ENCODE measurements around the gene MBNL3.
"Not testable (repeated sequence)": the region's sequence is repeated elsewhere in the genome, so short reads cannot be mapped to it uniquely, and the experiment has no call there.

MBNL3 gene

DNA sequence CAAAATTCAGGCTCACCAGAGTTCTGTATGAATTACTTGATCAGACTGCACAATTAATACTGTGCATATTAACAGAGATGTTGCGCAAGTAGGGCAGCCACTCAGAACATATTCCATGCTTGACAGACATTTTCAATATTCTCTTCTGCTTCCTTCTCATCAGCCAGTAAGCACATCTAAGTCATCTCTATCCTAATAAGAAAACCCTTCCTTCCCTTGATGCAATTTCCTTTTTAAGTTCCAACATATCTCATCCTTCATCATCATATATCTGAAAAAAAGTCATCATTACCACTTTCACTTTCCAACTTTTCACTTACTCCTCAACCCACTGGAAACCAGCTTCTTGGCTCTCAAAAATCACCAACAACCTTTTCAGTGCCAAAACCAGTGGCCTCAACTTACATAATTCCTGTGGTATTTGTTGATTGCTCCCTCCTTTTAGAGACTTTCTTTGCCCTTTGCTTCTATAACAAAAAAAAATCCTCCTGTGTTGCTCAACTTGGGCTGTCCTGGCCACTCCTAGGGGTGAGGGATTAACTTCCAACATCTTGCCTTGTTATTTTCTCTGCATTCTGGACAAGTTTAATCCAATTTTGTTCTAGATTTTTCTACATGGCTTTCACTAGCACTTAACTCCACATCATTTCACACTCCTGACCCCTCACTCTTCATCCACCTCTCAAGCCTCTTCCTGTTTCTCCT lies 14.1 kb downstream of the MBNL3 start:
- DNase-seq = no peak

- DNase-seq = no peak
Observed at GRCh38 chrX:132472397-132472796, 16.4 kb downstream of the MBNL3 start.

- DNase-seq = no peak
Observed at GRCh38 chrX:132470831-132471230, 18.0 kb downstream of the MBNL3 start.

GRCh38 chrX:132470179-132470578 lies 18.7 kb downstream of the MBNL3 start:
- no peak for DNase-seq

GRCh38 chrX:132468454-132468853 lies 20.4 kb downstream of the MBNL3 start:
- DNase-seq = no peak

DNA sequence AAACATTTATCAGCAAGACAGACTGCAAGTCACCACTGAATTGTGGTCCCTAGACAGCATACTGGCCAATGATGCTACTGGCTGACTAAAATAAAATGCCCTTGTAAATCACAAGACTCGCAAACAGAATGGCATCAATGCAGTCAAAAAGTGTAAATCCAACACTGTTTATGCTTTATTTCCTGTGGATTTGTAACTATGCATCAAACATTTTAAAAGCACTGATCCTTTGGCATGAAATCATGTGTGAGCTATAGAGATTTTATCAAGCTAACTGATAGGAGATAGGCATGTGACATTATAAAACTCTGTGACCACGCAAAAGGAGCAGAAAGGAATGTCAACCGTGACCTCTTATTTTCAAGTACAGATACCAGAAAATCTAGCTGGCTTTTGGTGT lies 20.8 kb downstream of the MBNL3 start:
- no peak for DNase-seq

DNA sequence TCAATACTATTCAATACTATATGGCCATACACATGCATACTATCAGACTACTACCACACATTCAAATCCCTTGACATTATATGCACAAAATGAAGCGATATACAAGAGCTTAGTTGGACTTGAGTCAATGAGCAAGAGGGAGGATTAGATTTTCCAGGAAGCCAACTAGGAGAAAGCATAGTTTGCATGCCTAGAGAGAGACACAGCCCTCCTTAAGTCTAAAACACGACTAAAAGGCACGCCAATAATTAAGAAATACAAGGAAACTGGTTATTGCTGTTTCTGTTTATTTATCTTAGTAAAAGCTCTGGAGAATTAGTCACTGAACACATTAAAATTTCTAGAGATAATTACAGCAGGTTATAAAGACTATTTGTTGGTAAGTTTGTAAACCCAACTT lies 21.8 kb downstream of the MBNL3 start:
- DNase-seq = no peak

GRCh38 chrX:132463411-132463810 lies 25.4 kb downstream of the MBNL3 start:
- DNase-seq = no peak

- DNase-seq = no peak
Observed at GRCh38 chrX:132461886-132462285, 27.0 kb downstream of the MBNL3 start.

GRCh38 chrX:132452911-132453550 lies 35.8 kb downstream of the MBNL3 start:
- no peak for DNase-seq

DNA sequence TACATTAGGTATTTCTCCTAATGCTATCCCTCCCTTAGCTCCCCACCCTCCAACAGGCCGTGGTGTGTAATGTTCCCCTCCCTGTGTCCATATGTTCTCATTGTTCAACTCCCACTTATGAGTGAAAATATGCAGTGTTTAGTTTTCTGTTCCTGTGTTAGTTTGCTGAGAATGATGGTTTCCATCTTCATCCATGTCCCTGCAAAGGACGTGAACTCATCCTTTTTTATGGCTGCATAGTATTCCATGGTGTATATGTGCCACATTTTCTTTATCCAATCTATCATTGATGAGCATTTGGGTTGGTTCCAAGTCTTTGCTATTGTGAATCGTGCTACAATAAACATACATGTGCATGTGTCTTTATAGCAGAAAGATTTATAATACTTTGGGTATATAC lies 42.9 kb downstream of the MBNL3 start:
- not testable (repeated sequence) for DNase-seq

GRCh38 chrX:132444936-132445335 lies 43.9 kb downstream of the MBNL3 start:
- no peak for DNase-seq

- DNase-seq = no peak
Observed at GRCh38 chrX:132443196-132444135, 45.4 kb downstream of the MBNL3 start.

- DNase-seq = no peak
Observed at GRCh38 chrX:132442691-132443090, 46.1 kb downstream of the MBNL3 start.

DNA sequence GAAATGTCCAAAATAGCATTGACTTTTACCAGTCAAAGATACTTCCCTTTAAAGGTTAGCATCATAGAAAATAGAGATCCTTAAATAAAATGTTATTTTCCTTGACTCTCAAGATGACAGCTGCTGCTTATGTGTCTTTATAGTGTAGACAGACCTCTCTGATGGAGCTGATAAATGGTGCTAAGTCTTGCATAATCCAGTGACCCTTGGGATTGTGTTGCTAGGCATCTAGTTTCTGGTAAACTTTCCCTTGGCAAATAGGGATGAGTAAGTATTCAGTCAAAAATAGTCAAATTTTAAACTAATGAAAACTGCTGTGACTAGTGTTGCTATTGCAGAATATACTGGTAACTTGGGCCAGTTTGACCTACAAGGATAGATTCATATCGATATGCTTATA lies 53.6 kb downstream of the MBNL3 start:
- peak; percentile 0 for DNase-seq

DNA sequence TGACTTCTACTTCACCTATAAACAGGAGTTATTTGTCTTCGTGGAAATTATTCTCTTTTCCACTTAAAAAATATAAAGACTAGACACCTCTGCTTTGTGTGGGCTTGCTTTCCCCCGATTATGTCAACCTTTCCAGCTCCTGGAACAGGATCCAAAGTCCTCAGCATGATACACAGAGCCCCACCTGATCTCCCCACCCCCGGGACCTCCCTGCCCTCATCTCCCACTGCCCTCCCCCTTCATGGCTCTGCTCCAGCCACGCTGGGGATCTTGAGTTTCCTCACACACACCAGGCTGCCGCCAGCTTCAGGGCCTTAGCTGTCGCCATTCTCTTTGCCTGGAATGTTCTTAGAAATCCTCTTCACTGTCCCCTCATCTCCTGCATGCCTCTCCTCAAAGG lies 55.3 kb downstream of the MBNL3 start:
- no peak for DNase-seq

DNA sequence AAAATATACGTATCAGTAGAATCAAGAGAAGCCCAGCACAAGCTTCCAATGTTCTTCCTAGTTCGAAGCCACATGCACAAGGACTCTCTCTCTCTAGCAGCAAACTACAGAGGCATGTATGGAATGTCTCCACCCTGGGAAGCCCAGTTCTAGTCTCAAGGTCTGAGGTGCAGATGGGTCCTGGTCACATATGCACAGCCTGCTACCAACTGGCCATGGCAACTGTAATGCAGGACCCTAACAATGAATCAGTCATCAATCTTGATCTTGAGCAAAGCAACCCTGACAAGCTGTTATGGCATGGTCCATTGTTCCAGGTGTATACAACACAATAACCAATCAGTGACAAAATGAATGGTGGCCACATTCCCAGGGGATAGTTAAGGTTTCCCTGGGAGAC lies 55.8 kb downstream of the MBNL3 start:
- no peak for DNase-seq

- no peak for DNase-seq
Observed at GRCh38 chrX:132428896-132429295, 59.9 kb downstream of the MBNL3 start.

DNA sequence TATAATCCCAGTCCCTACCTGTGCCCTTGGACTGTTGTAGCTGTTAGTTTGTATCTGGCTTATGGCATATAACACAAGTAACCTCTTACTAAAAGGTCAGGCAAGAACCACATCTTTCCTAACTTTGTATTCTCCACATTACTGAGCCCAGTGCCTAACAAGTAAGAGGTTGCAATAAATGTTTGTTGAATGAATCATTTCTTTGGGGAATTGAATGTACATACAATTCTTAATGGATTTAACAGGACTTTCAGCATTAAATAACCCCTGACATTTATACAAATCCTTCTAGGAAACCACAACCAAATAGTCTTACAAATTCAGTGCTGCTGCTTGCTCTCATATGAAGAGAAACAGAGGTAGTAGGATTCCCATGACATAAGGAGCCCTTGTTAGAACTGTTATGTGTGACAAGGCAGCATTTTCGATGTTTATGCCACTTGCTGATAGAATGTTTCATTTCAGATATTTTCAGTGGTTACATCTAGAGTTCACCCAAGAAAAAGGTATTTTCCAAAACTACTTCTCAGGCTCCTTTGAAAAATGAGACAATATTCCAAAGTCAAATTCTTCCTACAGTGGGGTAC lies 62.0 kb downstream of the MBNL3 start:
- no peak for DNase-seq

GRCh38 chrX:132425744-132426318 lies 63.0 kb downstream of the MBNL3 start:
- DNase-seq = no peak

DNA sequence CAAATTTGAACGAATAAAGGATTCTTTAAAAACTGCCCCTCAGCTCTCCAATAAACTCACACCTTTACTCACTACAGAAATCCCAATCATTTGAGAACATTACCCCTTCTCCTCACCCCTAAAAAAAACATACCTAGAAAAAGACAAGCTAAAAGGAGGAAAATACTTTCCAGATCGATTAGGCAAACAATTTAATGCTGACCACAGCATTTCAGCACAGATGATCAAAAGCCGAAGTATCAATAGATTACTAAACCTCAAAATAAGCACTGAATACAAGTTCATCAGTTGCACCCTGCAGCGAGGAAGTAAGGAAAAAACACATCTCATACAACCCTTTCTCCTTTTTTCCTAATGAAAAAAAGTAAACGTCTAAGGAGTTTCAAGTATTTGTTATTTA lies 65.5 kb downstream of the MBNL3 start:
- no peak for DNase-seq

- no peak for DNase-seq
Observed at GRCh38 chrX:132415012-132415411, 73.8 kb downstream of the MBNL3 start.

GRCh38 chrX:132414404-132414803 lies 74.4 kb downstream of the MBNL3 start:
- no peak for DNase-seq
